ENCODE measurements around the gene TNKS1BP1. TPM values are rescaled to one million over a fixed set of nuclear protein-coding genes. Genes with fewer than 3 reads are reported as not detected.

The TNKS1BP1 gene
- total RNA-seq, 1 experiment from 2014 or later = 198 TPM

DNA sequence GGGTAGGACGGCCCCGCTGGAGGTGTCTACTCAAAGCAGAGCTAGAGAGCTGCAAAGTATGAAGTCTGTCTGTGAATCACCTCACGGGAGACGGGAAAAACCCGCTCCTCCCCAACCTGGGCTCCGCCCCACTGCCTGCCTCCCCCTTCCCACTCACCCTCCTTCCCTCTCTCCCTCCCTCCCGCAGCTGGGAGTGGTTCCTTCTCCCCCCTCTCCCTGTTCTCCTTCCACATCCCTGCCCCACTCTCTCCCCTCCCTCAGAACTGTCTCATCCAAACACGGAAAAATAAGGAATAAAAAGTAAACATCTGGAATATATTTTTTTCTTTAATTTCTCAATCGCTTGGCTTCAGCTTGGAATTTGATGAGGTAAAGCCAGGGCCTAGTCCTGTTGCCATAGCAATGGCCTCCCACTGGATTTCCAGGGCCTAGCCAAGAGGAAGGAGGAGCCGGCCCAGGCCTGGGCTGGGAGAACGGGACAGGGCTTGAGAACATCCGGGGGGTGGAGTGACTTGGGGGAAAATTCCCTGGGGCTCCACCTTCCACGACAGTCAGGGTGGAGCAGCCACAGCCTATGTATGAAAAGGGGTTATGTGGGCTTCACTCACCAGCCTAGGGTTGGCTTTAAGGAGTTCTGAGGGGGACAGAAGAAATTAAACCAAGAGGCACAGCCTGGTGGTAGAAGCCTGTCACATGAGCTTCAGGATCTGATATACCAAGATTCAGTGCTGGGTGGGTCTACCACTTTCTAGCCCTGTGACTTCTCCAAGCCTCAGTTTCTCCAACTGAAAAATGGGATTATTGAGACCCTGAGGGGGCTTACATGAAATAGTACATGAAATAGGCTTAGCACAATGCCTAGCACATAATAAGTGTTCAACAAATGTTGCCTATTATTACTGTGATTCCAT lies 2.2 kb downstream of the TNKS1BP1 start:
- TF ChIP-seq, protein P1, sequence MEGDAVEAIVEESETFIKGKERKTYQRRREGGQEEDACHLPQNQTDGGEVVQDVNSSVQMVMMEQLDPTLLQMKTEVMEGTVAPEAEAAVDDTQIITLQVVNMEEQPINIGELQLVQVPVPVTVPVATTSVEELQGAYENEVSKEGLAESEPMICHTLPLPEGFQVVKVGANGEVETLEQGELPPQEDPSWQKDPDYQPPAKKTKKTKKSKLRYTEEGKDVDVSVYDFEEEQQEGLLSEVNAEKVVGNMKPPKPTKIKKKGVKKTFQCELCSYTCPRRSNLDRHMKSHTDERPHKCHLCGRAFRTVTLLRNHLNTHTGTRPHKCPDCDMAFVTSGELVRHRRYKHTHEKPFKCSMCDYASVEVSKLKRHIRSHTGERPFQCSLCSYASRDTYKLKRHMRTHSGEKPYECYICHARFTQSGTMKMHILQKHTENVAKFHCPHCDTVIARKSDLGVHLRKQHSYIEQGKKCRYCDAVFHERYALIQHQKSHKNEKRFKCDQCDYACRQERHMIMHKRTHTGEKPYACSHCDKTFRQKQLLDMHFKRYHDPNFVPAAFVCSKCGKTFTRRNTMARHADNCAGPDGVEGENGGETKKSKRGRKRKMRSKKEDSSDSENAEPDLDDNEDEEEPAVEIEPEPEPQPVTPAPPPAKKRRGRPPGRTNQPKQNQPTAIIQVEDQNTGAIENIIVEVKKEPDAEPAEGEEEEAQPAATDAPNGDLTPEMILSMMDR (IDR thresholded peaks at IDR 0.05; ENCODE audit: unreplicated experiment) = no peak
- Mint-ChIP-seq H3K27me3 (ENCODE audit: insufficient read depth, unreplicated experiment) (no peaks in the 10 kb centered on the region), H3K4me3 (ENCODE audit: unreplicated experiment) (peak overlapping the region; percentile 75), H3K27ac (ENCODE audit: low read depth, unreplicated experiment) (peak overlapping the region; percentile 97), H3K4me1 (ENCODE audit: insufficient read depth, unreplicated experiment) (peaks cover 56% of the 10 kb centered on the region), H3K9me3 (ENCODE audit: unreplicated experiment) (no peaks in the 10 kb centered on the region), H3K36me3 (ENCODE audit: insufficient read depth, unreplicated experiment) (peaks cover 22% of the 10 kb centered on the region)
- DNase-seq (ENCODE audit: unreplicated experiment) = peak; percentile 98
- POLR2A ChIA-PET = interaction anchor here (0.5 to 10.1 kb wide), 18 partner anchors 12 to 1821 kb away, joined by 3 to 362 read pairs (median 4); partner anchors contain the start of genes SLC43A3 and SSRP1
- BruUV-seq (replicated peaks) = no TSS peak
- CTCF ChIA-PET = interaction anchor here (0.6 to 4.1 kb wide), 18 partner anchors 11 to 1251 kb away, joined by 3 to 27 read pairs (median 4); no protein-coding TSS in a partner anchor
- intact Hi-C loops (cut with micrococcal nuclease) = loop anchor here (1.0 to 2.0 kb wide), 4 partner anchors 11 to 44 kb away; no protein-coding TSS in a partner anchor

- no peaks in the 10 kb centered on the region for H3K27me3 Mint-ChIP-seq (ENCODE audit: insufficient read depth, unreplicated experiment)
- ChIA-PET POLR2A (interaction anchor here (0.5 to 10.1 kb wide), 17 partner anchors 13 to 1822 kb away, joined by 3 to 362 read pairs (median 4); partner anchors contain the start of genes SLC43A3 and SSRP1), CTCF (interaction anchor here (0.5 to 4.1 kb wide), 17 partner anchors 10 to 1252 kb away, joined by 3 to 27 read pairs (median 4); no protein-coding TSS in a partner anchor)
- peak; percentile 39 for DNase-seq (ENCODE audit: unreplicated experiment)
- TF ChIP-seq, protein P1 (IDR thresholded peaks at IDR 0.05; ENCODE audit: unreplicated experiment) = no peak
- peaks cover 50% of the 10 kb centered on the region for H3K4me1 Mint-ChIP-seq (ENCODE audit: insufficient read depth, unreplicated experiment)
- intact Hi-C loops (cut with micrococcal nuclease) = loop anchor here (1.0 to 2.0 kb wide), 4 partner anchors 10 to 43 kb away; no protein-coding TSS in a partner anchor
- peaks cover 14% of the 10 kb centered on the region for H3K36me3 Mint-ChIP-seq (ENCODE audit: insufficient read depth, unreplicated experiment)
- H3K4me3 Mint-ChIP-seq (ENCODE audit: unreplicated experiment) = peak overlapping the region; percentile 75
- no TSS peak for BruUV-seq (replicated peaks)
- H3K9me3 Mint-ChIP-seq (ENCODE audit: unreplicated experiment) = no peaks in the 10 kb centered on the region
- H3K27ac Mint-ChIP-seq (ENCODE audit: low read depth, unreplicated experiment) = peak overlapping the region; percentile 97
These were observed 3.1 kb downstream of the TNKS1BP1 start for GRCh38 chr11:57321388-57322255.

GRCh38 chr11:57320719-57321387 lies 3.9 kb downstream of the TNKS1BP1 start:
- TF ChIP-seq, protein P1 (IDR thresholded peaks at IDR 0.05; ENCODE audit: unreplicated experiment) = no peak
- peak overlapping the region; percentile 75 for H3K4me3 Mint-ChIP-seq (ENCODE audit: unreplicated experiment)
- TSS peak; percentile 4 for BruUV-seq (replicated peaks)
- ChIA-PET POLR2A (interaction anchor here (0.6 to 10.1 kb wide), 9 partner anchors 13 to 1823 kb away, joined by 3 to 362 read pairs (median 9); partner anchors contain the start of gene SSRP1), CTCF (interaction anchor here (0.5 to 4.1 kb wide), 9 partner anchors 10 to 319 kb away, joined by 3 to 27 read pairs (median 4); no protein-coding TSS in a partner anchor)
- peaks cover 42% of the 10 kb centered on the region for H3K4me1 Mint-ChIP-seq (ENCODE audit: insufficient read depth, unreplicated experiment)
- H3K9me3 Mint-ChIP-seq (ENCODE audit: unreplicated experiment) = no peaks in the 10 kb centered on the region
- no peaks in the 10 kb centered on the region for H3K27me3 Mint-ChIP-seq (ENCODE audit: insufficient read depth, unreplicated experiment)
- peak overlapping the region; percentile 97 for H3K27ac Mint-ChIP-seq (ENCODE audit: low read depth, unreplicated experiment)
- peaks cover 9% of the 10 kb centered on the region for H3K36me3 Mint-ChIP-seq (ENCODE audit: insufficient read depth, unreplicated experiment)
- intact Hi-C loops (cut with micrococcal nuclease) = no loop called here
- DNase-seq (ENCODE audit: unreplicated experiment) = no peak

All from MCF 10A (cell line).